Measurements from ENCODE around the gene PRRT1B.
"Not testable (repeated sequence)": the region's sequence is repeated elsewhere in the genome, so short reads cannot be mapped to it uniquely, and the experiment has no call there.

PRRT1B gene

DNA sequence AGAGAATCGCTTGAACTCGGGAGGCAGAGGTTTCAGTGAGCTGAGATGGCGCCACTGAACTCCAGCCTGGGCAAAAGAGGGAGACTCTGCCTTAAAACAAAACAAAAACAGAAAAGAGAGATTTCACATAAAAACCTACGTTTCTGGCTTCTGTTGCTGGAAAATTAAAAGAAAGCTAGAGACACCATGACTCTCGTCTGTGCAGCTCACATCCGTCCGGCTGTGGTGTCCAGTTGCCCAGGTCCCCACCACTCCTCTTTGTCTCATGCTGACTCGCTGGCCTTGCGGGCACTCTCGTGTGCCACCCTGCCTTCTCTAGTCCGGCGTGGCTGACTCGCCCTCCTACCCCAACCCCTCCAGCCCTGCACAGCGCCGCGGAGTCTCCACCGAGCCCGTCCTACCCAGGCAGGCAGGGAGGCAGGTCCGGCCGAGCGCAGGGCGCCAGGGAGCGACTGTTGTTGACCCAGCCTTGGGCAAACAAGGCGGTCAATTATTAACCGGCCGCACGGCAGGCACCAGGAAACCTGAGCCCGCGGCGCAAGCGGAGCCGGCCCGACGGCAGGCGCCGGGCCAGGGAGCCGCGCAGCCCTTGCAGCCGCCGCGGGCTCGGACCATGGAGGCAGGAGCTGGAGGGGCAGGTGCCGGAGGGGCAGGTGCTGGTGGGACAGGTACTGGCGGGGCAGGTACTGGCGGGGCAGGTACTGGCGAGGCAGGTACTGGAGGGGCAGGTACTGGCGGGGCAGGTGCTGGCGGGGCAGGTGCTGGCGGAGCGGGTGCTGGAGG, at the start of gene PRRT1B:
PRRT1B (plus strand) TSS at position 521 of the 783 bp plus-strand sequence; CDS start at position 614, 93 bp downstream.
- DNase-seq (ENCODE audit: low read depth in 2 of 2), result no peak

DNA sequence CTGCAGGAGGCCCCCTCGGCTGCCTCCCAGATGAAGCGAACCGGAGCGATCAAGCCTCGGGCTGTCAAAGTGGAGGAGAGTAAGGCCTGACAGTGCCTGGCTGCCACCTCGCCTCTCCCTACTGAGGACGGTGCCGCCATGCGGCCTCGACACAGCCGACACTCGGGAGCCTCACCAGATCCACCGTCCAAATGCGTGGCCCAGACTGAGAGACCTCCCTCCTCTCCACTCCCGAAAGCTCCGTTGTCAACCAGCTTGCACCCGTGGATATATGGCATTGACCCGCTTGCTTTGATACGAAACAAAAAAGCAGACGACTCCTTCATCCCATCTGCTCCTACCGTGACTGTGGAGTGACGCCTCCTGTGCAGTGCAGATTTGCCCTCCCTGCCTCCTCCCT, 49.5 kb upstream of the PRRT1B start:
- no peak for DNase-seq (ENCODE audit: low read depth in 2 of 2)

DNA sequence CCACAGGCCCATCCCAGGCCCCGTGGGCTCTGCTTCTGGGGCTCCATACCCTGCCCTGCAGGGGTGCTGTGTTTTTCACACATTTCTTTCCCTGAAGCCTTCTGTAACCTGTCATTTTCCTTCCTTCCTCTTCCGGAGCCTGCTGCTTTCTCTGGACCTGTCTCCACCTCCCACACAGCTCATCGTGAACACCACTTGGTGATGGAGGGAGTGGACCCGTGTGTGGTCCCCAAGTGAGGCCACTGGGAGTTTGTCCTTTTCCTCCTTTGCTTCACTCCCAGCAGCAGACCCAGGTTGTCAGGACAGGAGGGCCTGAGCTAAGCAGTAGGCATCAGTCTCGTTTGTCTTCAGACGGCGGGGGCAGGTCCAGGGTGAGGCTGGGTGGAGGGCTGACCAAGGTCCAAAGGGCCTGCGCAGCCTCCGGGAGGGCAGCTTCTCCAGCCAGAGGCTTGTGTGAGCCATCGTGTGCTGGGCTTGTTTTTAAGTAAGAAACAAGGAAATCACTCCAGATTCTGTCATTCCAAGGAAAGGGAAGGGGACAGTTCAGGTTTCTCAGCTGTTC, 48.4 kb upstream of the PRRT1B start:
- no peak for DNase-seq (ENCODE audit: low read depth in 2 of 2)

DNA sequence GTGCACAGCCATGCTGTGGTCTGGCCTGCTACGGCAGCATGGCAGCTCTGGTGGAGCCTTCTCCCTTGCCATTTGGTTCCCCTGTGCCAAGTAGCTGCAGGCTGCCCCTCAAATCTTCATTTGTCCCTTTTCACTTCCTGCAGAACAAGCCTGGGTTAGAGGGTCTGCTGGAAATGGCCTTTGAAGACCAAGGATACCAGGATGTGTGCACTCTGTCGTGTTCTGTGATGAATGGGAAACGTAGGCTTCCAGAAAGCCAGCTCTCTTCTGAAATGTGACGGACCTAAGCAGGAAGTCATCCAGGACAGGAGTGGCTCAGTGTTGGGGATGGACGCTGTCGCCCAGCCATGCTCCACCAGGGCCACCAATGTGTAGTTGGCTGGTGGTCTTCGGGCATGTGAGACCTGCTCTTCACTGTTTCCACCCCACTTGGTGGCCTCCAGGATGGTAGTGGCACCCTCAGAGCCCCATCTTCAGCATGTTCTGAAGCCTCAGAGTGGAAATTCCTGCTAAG, 46.0 kb upstream of the PRRT1B start:
- no peak for DNase-seq (ENCODE audit: low read depth in 2 of 2)

DNA sequence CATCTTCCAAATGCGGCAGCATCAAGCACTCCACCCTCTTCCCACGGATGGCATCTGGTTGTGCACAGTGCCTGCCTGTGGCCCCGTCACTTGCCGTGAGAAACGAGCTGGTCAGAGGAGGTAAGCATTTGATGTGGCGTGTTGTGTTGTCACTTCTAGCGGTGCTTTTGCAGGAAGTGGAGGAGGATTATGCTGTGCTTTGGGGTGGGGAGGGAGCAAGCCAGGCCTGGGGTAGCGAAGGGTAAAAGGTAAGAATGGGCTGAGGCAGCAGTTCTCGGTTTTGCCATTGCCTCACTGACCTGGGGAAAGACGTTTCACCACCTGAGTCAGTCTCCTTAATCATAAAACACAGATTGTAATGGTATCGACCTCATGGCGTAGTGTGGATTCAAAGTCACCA, 44.9 kb upstream of the PRRT1B start:
- peak; percentile 43 to 53 for DNase-seq (ENCODE audit: low read depth in 2 of 2)

DNA sequence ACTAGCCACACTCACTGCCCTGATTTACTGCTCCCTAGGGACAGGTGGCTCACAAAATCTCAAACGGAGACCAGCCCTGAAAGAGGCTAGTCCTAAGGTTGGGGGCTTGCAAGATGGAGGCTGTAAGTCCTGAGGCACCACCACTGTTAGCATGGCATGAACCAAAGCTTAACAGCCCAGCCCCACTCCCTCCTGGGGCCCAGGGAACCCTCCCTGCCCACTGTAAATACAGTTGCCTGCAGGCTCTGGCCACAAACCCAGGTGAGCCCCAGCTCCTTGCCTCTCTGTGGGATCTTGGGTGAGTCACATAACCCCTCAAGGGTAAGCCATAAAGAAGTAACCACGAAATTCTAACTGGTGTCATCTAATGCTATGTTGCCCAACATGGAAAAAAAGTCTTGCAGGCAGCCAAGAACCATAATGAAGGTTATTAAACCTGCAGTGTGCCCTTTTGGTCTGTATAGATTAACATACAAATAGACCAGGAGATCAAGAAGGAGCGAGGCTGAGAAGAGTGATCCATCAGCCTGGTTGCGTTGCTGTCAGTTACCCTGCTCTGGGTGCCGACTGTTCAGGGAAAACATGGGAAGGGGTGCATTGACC, 44.3 kb upstream of the PRRT1B start:
- DNase-seq (ENCODE audit: low read depth in 2 of 2), result peak in 1 of 2 experiments; percentile 38

DNA sequence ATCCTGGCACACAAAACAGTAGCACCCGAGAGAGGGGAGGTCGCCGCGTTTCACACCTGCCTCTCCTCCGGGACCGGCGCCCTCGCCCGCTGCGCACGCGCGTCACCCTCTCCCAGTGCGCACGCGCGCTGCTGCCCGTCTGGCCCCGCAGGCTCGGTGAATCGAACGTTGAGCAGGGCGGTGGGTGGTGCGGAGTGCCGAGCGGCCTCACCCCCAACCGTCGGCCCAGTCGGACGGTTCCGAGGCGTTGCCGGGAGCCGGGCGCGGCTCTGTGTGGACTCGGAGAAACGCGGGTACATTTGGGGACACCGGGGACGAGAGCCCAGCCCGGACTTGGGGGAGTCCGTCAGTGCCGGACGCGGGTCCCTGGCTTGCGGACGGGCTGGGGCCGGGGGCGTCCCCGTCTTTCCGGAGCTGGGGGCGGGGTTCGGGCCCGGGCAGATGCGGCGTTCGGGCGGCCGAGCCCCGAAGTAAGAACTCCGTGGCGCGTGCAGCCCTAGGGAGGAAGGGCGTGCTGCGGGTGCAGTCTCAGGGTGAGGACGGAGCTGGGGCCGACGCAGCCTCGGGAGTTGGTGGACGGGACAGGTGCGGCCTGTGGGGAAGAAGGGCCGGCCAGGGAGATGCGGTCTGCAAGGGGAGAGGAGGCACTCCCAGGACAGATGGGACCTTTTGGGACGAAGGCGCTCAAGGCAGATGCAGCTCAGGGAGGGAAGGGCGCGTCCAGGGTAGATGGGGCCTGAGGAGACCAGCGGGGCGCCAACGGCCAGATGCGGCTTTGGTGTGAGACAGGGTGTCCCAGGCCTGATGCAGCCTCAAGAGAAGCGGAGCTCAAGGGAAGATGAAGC, 42.3 kb upstream of the PRRT1B start, which contains the start of gene POMT1:
POMT1 (plus strand) TSS at position 138 of the 845 bp plus-strand sequence. CDS start 1,301 bp downstream, outside the sequence.
- peak; percentile 81 to 83 for DNase-seq (ENCODE audit: low read depth in 2 of 2)

DNA sequence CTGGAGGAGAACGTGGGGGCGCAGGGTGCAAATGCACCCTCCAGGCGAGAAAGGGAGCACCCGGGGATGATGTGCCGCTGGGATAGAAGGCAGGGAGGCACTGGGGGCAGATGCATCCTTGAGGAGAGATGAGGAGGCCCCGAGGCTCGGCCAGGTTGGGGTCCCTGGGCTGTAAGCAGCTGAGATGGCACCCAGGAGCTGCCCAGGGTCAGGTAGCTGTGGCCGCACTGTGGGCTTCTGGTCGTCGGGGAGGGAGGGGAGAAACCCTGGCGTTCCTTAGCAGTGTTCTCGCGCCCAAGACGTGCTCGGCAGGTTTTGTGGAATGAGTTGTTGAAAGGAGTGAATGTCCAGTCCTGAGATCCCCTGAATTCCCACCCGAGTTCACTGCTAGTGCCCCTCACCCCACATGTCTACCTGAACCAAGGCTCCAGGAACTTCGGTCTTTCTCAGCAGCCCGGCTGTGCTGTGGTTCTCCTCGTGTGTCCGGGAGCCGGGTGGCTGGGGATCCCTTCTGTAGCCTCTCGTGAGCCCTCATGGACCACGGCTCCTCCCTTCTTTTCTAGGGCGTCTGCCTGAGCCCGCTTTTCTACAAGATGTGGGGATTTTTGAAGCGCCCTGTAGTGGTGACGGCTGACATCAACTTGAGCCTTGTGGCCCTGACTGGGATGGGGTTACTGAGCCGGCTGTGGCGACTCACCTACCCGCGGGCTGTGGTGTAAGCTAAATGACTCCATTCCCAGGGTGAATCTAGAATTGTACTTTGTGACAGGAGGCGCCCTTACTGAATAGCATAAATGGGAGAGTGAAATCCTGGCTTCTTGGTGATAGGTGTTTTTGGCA, 41.5 kb upstream of the PRRT1B start:
- peak; percentile 27 to 60 for DNase-seq (ENCODE audit: low read depth in 2 of 2)

DNA sequence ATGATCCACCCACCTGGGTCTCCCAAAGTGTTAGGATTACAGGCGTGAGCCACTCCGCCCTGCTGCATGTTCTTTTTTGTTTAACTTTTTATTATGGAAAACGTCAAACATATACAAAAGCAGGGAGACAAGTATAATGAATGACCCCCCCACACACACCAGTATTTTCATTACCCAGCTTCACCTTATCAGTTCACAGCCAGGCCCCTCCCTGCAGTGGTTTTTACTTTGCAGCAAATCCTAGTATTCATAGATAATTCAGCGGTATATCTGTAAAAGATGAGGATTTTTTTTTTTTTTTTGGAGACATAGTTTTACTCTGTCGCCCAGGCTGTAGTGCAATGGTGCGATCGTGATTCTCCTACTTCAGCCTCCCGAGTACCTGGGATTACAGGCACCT, 40.3 kb upstream of the PRRT1B start:
- DNase-seq (ENCODE audit: low read depth in 2 of 2), result no peak

DNA sequence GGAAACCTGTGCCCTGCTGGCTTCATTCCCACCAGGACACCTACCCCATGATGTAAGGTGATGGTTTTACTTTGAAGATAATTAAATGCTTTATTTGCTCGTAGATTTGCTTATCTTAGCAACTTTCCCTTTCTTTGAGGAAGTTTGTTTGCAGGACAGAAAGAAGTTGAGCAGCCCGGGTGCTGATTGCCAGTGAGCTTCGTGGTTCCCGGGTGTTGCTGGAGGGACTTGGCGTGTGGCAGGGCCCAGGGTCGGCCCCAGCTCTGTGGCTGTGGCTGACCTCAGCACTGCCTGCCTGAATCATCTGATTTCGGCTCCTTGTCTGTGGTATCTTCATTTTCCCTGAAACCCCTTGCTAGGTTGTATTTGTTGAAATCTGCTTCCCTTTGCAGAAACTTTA, 33.9 kb upstream of the PRRT1B start:
- DNase-seq (ENCODE audit: low read depth in 2 of 2), result no peak

DNA sequence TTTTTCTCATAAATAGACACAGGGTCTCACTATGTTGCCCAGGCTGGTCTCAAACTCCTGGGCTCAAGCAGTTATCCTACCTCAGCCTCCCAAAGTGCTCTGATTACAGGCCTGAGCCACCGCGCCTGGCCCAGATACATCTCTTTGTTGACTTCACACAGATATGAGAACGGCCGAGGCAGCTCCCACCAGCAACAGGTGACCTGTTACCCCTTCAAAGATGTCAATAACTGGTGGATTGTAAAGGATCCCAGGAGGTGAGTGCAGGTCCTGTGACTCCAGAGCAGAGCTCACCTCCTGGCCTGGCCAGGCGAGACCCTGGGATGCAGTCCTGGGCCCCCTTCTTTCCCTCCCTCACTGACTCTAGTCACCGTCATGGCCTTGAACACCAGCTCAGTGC, 33.4 kb upstream of the PRRT1B start:
- DNase-seq (ENCODE audit: low read depth in 2 of 2), result no peak

DNA sequence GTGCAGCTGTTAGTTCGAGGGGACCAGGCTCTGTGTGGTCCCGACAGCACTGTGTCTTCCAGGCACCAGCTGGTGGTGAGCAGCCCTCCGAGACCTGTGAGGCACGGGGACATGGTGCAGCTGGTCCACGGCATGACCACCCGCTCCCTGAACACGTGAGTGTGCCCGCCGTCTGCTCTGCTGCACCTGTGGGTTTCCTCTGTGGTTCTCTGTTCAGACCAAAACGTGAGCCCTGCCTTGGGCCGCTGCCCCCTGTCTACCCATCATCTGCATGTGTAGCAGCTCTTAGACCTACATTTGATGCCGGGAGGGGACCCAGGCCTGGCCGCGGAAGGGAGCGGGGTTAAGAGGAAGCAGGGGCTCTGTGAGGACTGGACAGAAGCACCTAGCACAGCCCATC, 32.1 kb upstream of the PRRT1B start:
- DNase-seq (ENCODE audit: low read depth in 2 of 2), result no peak

DNA sequence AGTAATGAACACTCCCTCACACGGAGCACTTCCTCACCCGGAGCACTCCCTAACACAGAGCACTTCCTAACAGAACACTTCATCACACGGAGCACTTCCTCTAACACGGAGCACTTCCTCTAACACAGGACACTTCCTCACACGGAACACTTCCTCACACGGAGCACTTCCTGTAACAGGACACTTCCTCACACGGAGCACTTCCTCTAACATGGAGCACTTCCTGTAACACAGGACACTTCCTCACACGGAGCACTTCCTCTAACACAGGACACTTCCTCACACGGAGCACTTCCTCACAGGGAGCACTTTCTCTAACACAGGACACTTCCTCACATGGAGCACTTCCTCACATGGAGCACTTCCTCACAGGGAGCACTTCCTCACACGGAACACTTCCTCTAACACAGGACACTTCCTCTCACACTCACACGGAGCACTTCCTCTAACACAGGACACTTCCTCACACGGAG, 29.7 kb upstream of the PRRT1B start:
- DNase-seq (ENCODE audit: low read depth in 2 of 2), result not testable (repeated sequence)

DNA sequence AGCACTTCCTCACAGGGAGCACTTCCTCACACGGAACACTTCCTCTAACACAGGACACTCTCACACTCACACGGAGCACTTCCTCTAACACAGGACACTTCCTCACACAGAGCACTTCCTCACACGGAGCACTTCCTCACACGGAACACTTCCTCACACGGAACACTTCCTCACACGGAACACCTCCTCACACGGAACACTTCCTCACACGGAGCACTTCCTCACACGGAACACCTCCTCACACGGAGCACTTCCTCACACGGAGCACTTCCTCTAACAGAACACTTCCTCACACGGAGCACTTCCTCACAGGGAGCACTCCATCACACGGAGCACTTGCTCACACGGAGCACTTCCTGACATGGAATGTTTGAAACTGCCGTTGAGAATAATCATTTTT, 29.2 kb upstream of the PRRT1B start:
- DNase-seq (ENCODE audit: low read depth in 2 of 2), result no peak

DNA sequence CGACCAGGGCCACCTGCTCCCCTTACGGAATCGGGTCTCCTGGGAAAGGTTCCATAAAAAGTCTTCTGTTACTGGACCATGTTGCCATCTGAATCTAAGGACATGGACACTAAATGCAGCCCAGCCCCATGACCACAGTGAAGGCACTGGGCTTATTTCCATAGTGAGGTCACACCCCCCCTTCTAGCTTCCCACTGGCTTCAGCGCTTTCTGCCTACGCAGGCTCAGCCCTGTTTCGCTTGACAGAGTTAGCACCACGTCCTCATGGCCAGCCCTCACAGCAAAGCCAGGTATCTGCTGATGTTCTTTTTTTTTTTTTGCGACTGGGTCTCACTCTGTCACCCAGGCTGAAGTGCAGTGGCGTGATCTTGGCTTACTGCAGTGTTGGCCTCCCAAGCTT, 28.4 kb upstream of the PRRT1B start:
- no peak for DNase-seq (ENCODE audit: low read depth in 2 of 2)

DNA sequence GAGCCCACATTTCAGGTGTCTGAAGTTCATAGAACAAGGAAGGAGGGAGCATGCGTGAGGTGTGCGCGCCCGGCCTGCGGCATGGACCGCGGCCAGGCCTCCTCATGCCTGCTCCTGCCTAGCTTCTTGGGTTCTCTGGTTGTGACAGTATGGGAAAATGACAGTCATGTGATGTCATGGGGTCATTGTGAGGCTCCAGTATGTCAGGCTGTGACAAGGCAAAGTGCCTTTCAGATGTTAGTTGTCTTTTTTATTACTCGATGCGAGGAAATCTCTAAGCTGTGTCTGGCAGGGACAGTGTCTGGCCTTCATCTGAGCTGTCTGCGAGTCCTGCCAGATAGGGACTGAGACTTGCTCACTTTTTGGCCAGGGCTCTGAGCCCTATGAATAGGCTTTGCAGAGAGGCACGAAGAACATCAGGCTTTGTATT, 27.5 kb upstream of the PRRT1B start:
- DNase-seq (ENCODE audit: low read depth in 2 of 2), result no peak

DNA sequence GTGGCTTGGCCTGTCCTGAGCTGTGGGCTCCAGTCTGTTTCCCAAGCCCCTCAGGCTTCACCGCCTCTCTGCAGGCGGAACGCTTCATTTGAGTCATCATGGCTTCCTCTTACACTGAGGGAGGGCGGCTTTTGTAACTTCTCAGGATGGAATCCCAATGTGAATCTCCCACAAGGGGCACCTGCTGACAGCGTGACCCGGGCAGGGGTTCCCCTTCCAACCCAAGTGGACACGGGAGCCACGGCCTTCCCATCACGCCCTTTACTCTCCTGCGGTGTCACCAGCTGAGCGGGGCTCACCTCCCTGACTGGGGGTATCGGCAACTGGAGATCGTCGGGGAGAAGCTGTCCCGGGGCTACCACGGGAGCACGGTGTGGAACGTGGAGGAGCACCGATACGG, 26.8 kb upstream of the PRRT1B start:
- no peak for DNase-seq (ENCODE audit: low read depth in 2 of 2)

DNA sequence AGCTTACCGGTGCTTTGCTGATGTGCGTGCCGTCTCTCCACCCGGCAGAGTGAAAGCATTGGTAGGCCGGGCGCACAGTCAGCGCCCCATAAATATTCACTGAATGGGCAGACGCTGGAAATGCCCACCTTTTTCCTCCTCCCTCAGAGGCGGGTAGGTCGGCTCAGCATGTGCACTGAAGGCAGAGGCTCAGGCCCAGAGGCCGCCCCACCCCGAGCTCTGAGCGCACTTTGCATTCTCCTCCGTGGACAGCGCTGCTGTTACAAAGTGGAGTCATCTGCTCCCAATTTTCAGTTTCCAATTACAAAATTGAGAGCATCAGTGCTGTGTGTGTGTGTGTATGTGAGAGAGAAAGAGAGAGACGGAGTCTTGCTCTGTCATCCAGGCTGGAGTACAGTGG, 24.8 kb upstream of the PRRT1B start:
- no peak for DNase-seq (ENCODE audit: low read depth in 2 of 2)

DNA sequence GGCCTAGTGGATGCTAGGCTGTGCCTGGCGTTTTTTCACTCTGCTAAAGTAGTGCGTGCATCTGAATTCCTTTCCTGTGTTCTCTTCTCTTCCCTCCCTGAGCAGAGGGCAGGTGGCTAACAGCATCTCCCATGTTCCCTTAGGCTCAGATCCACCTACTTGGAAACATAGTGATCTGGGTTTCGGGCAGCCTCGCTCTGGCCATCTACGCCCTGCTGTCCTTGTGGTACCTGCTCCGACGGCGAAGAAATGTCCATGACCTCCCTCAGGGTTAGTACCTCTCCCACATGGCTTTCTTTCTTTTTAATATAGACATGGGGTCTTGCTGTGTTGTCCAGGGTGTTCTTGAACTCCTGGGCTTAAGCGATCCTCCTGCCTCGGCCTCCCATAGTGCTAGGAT, 24.1 kb upstream of the PRRT1B start:
- no peak for DNase-seq (ENCODE audit: low read depth in 2 of 2)

DNA sequence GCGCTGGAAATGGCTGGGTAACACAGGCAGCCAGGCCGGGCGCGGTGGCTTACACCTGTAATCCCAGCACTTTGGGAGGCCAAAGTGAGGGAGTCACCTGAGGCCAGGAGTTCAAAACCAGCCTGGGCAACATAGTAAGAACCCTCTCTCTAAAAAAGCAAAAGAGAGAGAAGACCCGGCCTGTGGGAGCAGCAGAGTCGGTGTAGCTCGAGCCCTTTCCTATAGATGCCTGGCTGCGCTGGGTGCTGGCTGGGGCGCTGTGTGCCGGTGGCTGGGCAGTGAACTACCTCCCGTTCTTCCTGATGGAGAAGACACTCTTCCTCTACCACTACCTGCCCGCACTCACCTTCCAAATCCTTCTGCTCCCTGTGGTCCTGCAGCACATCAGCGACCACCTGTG, 23.5 kb upstream of the PRRT1B start:
- no peak for DNase-seq (ENCODE audit: low read depth in 2 of 2)
